GM23338 (cell line): ENCODE data around the gene CFAP100. TPM values are rescaled to one million over a fixed set of nuclear protein-coding genes. Genes with fewer than 3 reads are reported as not detected.

ENCODE experiments used
- ATAC-seq: fragments of 200-7000 bp; cut with Tn5 transposase; 3 replicates; pipeline ENCODE4 v1.9.1; 2020
- DNase-seq: peaks from one replicate; pipeline ENCODE4 v3.0.0-alpha.2; 2015; ENCODE audit warnings: low spot score
- H2AFZ ChIP-seq: fragments of 200-600 bp; sonication (generic); 2 replicates; pipeline ENCODE4 v1.8.0; 2016; ENCODE audit warnings: antibody characterized with exemption, mild to moderate bottlenecking, moderate library complexity
- H3F3A ChIP-seq: fragments of 200-600 bp; sonication (generic); replicated peaks from 2 replicates; pipeline ENCODE4 v1.8.0; 2017; ENCODE audit warnings: antibody characterized with exemption, mixed run types, low read depth
- H3K27ac ChIP-seq: fragments of 200-600 bp; sonication (generic); 2 replicates; pipeline ENCODE4 v1.6.1; 2016; ENCODE audit warnings: low read depth
- H3K27me3 ChIP-seq: fragments of 200-600 bp; sonication (generic); 2 replicates; pipeline ENCODE4 v1.8.0; 2016; ENCODE audit warnings: mild to moderate bottlenecking, mixed run types, moderate library complexity; ENCODE audit not compliant: insufficient read depth
- H3K36me3 ChIP-seq: fragments of 200-600 bp; sonication (generic); 2 replicates; pipeline ENCODE4 v1.8.0; 2016; ENCODE audit warnings: mild to moderate bottlenecking; ENCODE audit not compliant: insufficient read depth
- H3K4me1 ChIP-seq: fragments of 200-600 bp; sonication (generic); 2 replicates; pipeline ENCODE4 v1.8.0; 2016; ENCODE audit warnings: mild to moderate bottlenecking, moderate library complexity; ENCODE audit not compliant: insufficient read depth
- H3K4me2 ChIP-seq: fragments of 200-600 bp; sonication (generic); 2 replicates; pipeline ENCODE4 v1.7.1; 2017; ENCODE audit warnings: mixed run types
- H3K4me3 ChIP-seq: fragments of 200-600 bp; sonication (generic); 2 replicates; pipeline ENCODE4 v1.6.1; 2016; ENCODE audit warnings: mixed run types
- H3K79me2 ChIP-seq: fragments of 200-600 bp; sonication (generic); replicated peaks from 2 replicates; pipeline ENCODE4 v1.8.0; 2017; ENCODE audit warnings: mild to moderate bottlenecking; ENCODE audit not compliant: insufficient read depth
- H3K9me2 ChIP-seq: fragments of 200-600 bp; sonication (generic); 2 replicates; pipeline ENCODE4 v1.8.0; 2017; ENCODE audit not compliant: insufficient read depth
- H4K20me1 ChIP-seq: fragments of 200-600 bp; sonication (generic); replicated peaks from 2 replicates; pipeline ENCODE4 v1.8.0; 2017; ENCODE audit warnings: mild to moderate bottlenecking; ENCODE audit not compliant: insufficient read depth
- H3K27ac Mint-ChIP-seq: 2 replicates; pipeline ENCODE4 v1.8.0; 2020; ENCODE audit warnings: inconsistent platforms, mild to moderate bottlenecking, moderate library complexity, mixed read lengths
- H3K27me3 Mint-ChIP-seq: 3 replicates; pipeline ENCODE4 v1.8.0; 2022; ENCODE audit warnings: low read depth, mild to moderate bottlenecking, moderate library complexity, mixed read lengths, inconsistent platforms; ENCODE audit not compliant: insufficient read depth, poor library complexity
- H3K36me3 Mint-ChIP-seq: 3 replicates; pipeline ENCODE4 v1.8.0; 2021; ENCODE audit warnings: low read depth, mild to moderate bottlenecking, inconsistent platforms, moderate library complexity, mixed read lengths
- H3K4me1 Mint-ChIP-seq: 3 replicates; pipeline ENCODE4 v1.8.0; 2020; ENCODE audit warnings: mild to moderate bottlenecking, inconsistent platforms, mixed read lengths
- H3K4me3 Mint-ChIP-seq: 3 replicates; pipeline ENCODE4 v1.8.0; 2021; ENCODE audit warnings: moderate library complexity, mild to moderate bottlenecking, inconsistent platforms, mixed read lengths
- H3K9me3 Mint-ChIP-seq: 3 replicates; pipeline ENCODE4 v1.8.0; 2020; ENCODE audit warnings: moderate library complexity, mild to moderate bottlenecking, inconsistent platforms, mixed read lengths
- CREB1 ChIP-seq: fragments of 250-450 bp; sonication (Bioruptor Pico); IDR thresholded peaks from 2 replicates; pipeline ENCODE4 v1.5.0; 2020; ENCODE audit warnings: low read depth, mild to moderate bottlenecking, moderate library complexity
- NANOG ChIP-seq: IDR thresholded peaks from 2 replicates; pipeline ENCODE4 v1.6.1; 2016; ENCODE audit warnings: antibody characterized with exemption, borderline replicate concordance
- ZNF114 ChIP-seq: fragments of 250-450 bp; sonication (Bioruptor Pico); IDR thresholded peaks from 2 replicates; pipeline ENCODE4 v1.5.0; 2020; ENCODE audit warnings: mild to moderate bottlenecking, moderate library complexity
- polyA plus RNA-seq: library from polyadenylated mRNA; unstranded; fragments of >200 nt; fragmentation: Nextera tagmentation; extraction: Ambion mirVana; gene quantifications from 2 replicates; pipeline ENCODE4 v1.2.1, GENCODE V29; 2016
- total RNA-seq: library from RNA; depleted of rRNA; stranded (reverse); fragments of >200 nt; shearing (Covaris generic); gene quantifications from 2 replicates; pipeline ENCODE4 v1.2.3, GENCODE V29; 2014
- TF ChIP-seq, protein P1 (sequence below), 2 experiments: fragments of 200-600 bp in 1 of 2; sonication (generic) in 1 of 2; conservative IDR thresholded peaks; 2 replicates each; pipeline versions ENCODE4 v1.5.1 to v1.6.1; 2016 to 2017; ENCODE audit warnings: antibody characterized with exemption in 2 of 2, low read depth in 2 of 2, mild to moderate bottlenecking in 2 of 2, moderate library complexity in 1 of 2
- TF ChIP-seq, protein P2 (sequence below): IDR thresholded peaks from one replicate; pipeline ENCODE4 v1.6.1; 2018; ENCODE audit warnings: antibody characterized with exemption; ENCODE audit not compliant: unreplicated experiment

CFAP100 gene
- total and polyA plus RNA-seq, 2 experiments from 2014 or later: 0.07 TPM; not detected in 1

GRCh38 chr3:126394977-126395321 lies 240 bp downstream of the CFAP100 start:
- ATAC-seq (peak; percentile 77), DNase-seq (peak; percentile 59)
- Histone ChIP-seq H3K9me2 (no peaks in the 10 kb centered on the region), H3K27ac (no peak overlapping the region), H3K4me2 (peak overlapping the region; percentile 82), H3K27me3 (peaks cover 41% of the 10 kb centered on the region), H3K4me3 (peak overlapping the region; percentile 60), H4K20me1 (no peaks in the 10 kb centered on the region), H3K4me1 (peaks cover 4% of the 10 kb centered on the region; the same call in 1 of the 2 replicates), H2AFZ (peak overlapping the region; percentile 99), H3F3A (no peaks in the 10 kb centered on the region), H3K79me2 (no peaks in the 10 kb centered on the region), H3K36me3 (no peaks in the 10 kb centered on the region)
- H3K27me3 Mint-ChIP-seq: peaks cover 28% of the 10 kb centered on the region
- peaks cover 8% of the 10 kb centered on the region for H3K4me1 Mint-ChIP-seq
- TF ChIP-seq, protein P1, sequence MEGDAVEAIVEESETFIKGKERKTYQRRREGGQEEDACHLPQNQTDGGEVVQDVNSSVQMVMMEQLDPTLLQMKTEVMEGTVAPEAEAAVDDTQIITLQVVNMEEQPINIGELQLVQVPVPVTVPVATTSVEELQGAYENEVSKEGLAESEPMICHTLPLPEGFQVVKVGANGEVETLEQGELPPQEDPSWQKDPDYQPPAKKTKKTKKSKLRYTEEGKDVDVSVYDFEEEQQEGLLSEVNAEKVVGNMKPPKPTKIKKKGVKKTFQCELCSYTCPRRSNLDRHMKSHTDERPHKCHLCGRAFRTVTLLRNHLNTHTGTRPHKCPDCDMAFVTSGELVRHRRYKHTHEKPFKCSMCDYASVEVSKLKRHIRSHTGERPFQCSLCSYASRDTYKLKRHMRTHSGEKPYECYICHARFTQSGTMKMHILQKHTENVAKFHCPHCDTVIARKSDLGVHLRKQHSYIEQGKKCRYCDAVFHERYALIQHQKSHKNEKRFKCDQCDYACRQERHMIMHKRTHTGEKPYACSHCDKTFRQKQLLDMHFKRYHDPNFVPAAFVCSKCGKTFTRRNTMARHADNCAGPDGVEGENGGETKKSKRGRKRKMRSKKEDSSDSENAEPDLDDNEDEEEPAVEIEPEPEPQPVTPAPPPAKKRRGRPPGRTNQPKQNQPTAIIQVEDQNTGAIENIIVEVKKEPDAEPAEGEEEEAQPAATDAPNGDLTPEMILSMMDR (conservative IDR thresholded peaks at IDR 0.05; ENCODE audit: low read depth in 2 of 2): 0 out of 4 replicates have a peak, but pooled peaks of 1 of the 2 experiments have one; percentile 1
- TF ChIP-seq NANOG (no peak), CREB1 (CRISPR knock-in tag) (0 out of 2 replicates have a peak, but pooled peaks have one; percentile 0), ZNF114 (no peak)
- no peaks in the 10 kb centered on the region for H3K9me3 Mint-ChIP-seq
- H3K4me3 Mint-ChIP-seq: peak overlapping the region; percentile 63
- no peaks in the 10 kb centered on the region; the same call in 2 of the 3 replicates for H3K36me3 Mint-ChIP-seq
- H3K27ac Mint-ChIP-seq: no peak overlapping the region

- no peak overlapping the region for H3K27ac ChIP-seq
- H3K36me3 Mint-ChIP-seq: no peaks in the 10 kb centered on the region; the same call in 2 of the 3 replicates
- DNase-seq (no peak), ATAC-seq (no peak)
- no peaks in the 10 kb centered on the region for H3K9me3 Mint-ChIP-seq
- H3K9me2 ChIP-seq: no peaks in the 10 kb centered on the region
- H3K79me2 ChIP-seq: no peaks in the 10 kb centered on the region
- H3K27me3 ChIP-seq: peaks cover 39% of the 10 kb centered on the region
- H3K27me3 Mint-ChIP-seq: peaks cover 28% of the 10 kb centered on the region
- no peaks in the 10 kb centered on the region for H3K36me3 ChIP-seq
- no peak overlapping the region for H3K4me2 ChIP-seq
- no peak overlapping the region for H3K27ac Mint-ChIP-seq
- H3K4me3 Mint-ChIP-seq: no peak overlapping the region
- no peaks in the 10 kb centered on the region for H4K20me1 ChIP-seq
- TF ChIP-seq, protein P2, sequence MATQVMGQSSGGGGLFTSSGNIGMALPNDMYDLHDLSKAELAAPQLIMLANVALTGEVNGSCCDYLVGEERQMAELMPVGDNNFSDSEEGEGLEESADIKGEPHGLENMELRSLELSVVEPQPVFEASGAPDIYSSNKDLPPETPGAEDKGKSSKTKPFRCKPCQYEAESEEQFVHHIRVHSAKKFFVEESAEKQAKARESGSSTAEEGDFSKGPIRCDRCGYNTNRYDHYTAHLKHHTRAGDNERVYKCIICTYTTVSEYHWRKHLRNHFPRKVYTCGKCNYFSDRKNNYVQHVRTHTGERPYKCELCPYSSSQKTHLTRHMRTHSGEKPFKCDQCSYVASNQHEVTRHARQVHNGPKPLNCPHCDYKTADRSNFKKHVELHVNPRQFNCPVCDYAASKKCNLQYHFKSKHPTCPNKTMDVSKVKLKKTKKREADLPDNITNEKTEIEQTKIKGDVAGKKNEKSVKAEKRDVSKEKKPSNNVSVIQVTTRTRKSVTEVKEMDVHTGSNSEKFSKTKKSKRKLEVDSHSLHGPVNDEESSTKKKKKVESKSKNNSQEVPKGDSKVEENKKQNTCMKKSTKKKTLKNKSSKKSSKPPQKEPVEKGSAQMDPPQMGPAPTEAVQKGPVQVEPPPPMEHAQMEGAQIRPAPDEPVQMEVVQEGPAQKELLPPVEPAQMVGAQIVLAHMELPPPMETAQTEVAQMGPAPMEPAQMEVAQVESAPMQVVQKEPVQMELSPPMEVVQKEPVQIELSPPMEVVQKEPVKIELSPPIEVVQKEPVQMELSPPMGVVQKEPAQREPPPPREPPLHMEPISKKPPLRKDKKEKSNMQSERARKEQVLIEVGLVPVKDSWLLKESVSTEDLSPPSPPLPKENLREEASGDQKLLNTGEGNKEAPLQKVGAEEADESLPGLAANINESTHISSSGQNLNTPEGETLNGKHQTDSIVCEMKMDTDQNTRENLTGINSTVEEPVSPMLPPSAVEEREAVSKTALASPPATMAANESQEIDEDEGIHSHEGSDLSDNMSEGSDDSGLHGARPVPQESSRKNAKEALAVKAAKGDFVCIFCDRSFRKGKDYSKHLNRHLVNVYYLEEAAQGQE: no peak
- no peak for TF ChIP-seq ZNF114
- no peak overlapping the region for H2AFZ ChIP-seq
- peaks cover 4% of the 10 kb centered on the region; the same call in 1 of the 2 replicates for H3K4me1 ChIP-seq
- no peak overlapping the region for H3K4me3 ChIP-seq
- no peaks in the 10 kb centered on the region for H3F3A ChIP-seq
- peaks cover 8% of the 10 kb centered on the region for H3K4me1 Mint-ChIP-seq
Observed at GRCh38 chr3:126395846-126396513, 1.3 kb downstream of the CFAP100 start.
